Measurements from ENCODE around the gene GRIK1. TPM values are rescaled to one million over a fixed set of nuclear protein-coding genes. Genes with fewer than 3 reads are reported as not detected.

GRIK1 gene
- total RNA-seq, 1 donor from 2014 or later: not detected

GRCh38 chr21:29914326-29914725, 25.5 kb downstream of the GRIK1 start:
- no peaks in the 10 kb centered on the region for H3K4me1 ChIP-seq
- no peak overlapping the region for H3K27ac ChIP-seq
- H3K9me3 ChIP-seq: no peaks in the 10 kb centered on the region
- DNase-seq: no peak
- H3K4me3 ChIP-seq: no peak overlapping the region
- H3K36me3 ChIP-seq: no peaks in the 10 kb centered on the region
- no peaks in the 10 kb centered on the region for H3K27me3 ChIP-seq
- intact Hi-C loops (cut with DNase I): no loop called here
- ATAC-seq: no peak
- no peak for TF ChIP-seq CTCF (IDR thresholded peaks at IDR 0.05)

GRCh38 chr21:29909571-29909970, 30.2 kb downstream of the GRIK1 start:
- Histone ChIP-seq H3K4me3 (no peak overlapping the region), H3K27me3 (no peaks in the 10 kb centered on the region), H3K27ac (no peak overlapping the region), H3K4me1 (no peaks in the 10 kb centered on the region), H3K9me3 (no peaks in the 10 kb centered on the region), H3K36me3 (no peaks in the 10 kb centered on the region)
- ATAC-seq: no peak
- intact Hi-C loops (cut with DNase I): no loop called here
- no peak for TF ChIP-seq CTCF (IDR thresholded peaks at IDR 0.05)
- no peak for DNase-seq

GRCh38 chr21:29904359-29905282, 35.2 kb downstream of the GRIK1 start:
- H3K27me3 ChIP-seq: no peaks in the 10 kb centered on the region
- H3K4me1 ChIP-seq: no peaks in the 10 kb centered on the region
- DNase-seq (no peak), ATAC-seq (peak; percentile 25)
- no peaks in the 10 kb centered on the region for H3K36me3 ChIP-seq
- no peak overlapping the region for H3K27ac ChIP-seq
- intact Hi-C loops (cut with DNase I): no loop called here
- no peak overlapping the region for H3K4me3 ChIP-seq
- no peak for TF ChIP-seq CTCF (IDR thresholded peaks at IDR 0.05)
- H3K9me3 ChIP-seq: no peaks in the 10 kb centered on the region

GRCh38 chr21:29896884-29897283, 42.9 kb downstream of the GRIK1 start:
- ATAC-seq (no peak), DNase-seq (no peak)
- no peak for TF ChIP-seq CTCF (IDR thresholded peaks at IDR 0.05)
- Histone ChIP-seq H3K9me3 (no peaks in the 10 kb centered on the region), H3K27ac (no peak overlapping the region), H3K4me1 (no peaks in the 10 kb centered on the region), H3K4me3 (no peak overlapping the region), H3K36me3 (no peaks in the 10 kb centered on the region), H3K27me3 (no peaks in the 10 kb centered on the region)
- intact Hi-C loops (cut with DNase I): no loop called here

- no peaks in the 10 kb centered on the region for H3K36me3 ChIP-seq
- intact Hi-C loops (cut with DNase I): no loop called here
- no peaks in the 10 kb centered on the region for H3K9me3 ChIP-seq
- DNase-seq (peak; percentile 53), ATAC-seq (peak; percentile 97)
- H3K4me3 ChIP-seq: no peak overlapping the region
- TF ChIP-seq CTCF (IDR thresholded peaks at IDR 0.05): no peak
- no peak overlapping the region for H3K27ac ChIP-seq
- no peaks in the 10 kb centered on the region for H3K27me3 ChIP-seq
- no peaks in the 10 kb centered on the region for H3K4me1 ChIP-seq
Measured at GRCh38 chr21:29893687-29894086, 46.1 kb downstream of the GRIK1 start.

Data from upper lobe of right lung (tissue), 1 donor.